GM19035 (cell line): ENCODE data around the gene RERE.

Experiments
- ATAC-seq: cut with Tn5 transposase; IDR thresholded peaks from one replicate; pipeline ENCODE4 v1.9.1; 2021; ENCODE audit not compliant: unreplicated experiment

Gene RERE

GRCh38 chr1:8374356-8374755 lies 443.1 kb downstream of the RERE start:
- ATAC-seq = no peak

GRCh38 chr1:8373581-8374241 lies 443.7 kb downstream of the RERE start:
- ATAC-seq = no peak

GRCh38 chr1:8373125-8373524 lies 444.3 kb downstream of the RERE start:
- ATAC-seq = no peak

GRCh38 chr1:8371372-8371991 lies 446.0 kb downstream of the RERE start:
- ATAC-seq = no peak

GRCh38 chr1:8370905-8371315 lies 446.5 kb downstream of the RERE start:
- no peak for ATAC-seq

- no peak for ATAC-seq
Measured at GRCh38 chr1:8370046-8370881, 447.2 kb downstream of the RERE start.

GRCh38 chr1:8368956-8369639 lies 448.3 kb downstream of the RERE start:
- ATAC-seq = no peak

- no peak for ATAC-seq
Measured at GRCh38 chr1:8367571-8368194, 449.8 kb downstream of the RERE start.

- no peak for ATAC-seq
Measured at GRCh38 chr1:8365661-8366362, 451.6 kb downstream of the RERE start.

- no peak for ATAC-seq
Measured at GRCh38 chr1:8364528-8365442, 452.7 kb downstream of the RERE start.

GRCh38 chr1:8363767-8364301 lies 453.6 kb downstream of the RERE start:
- ATAC-seq = no peak

- ATAC-seq = no peak
Measured at GRCh38 chr1:8363186-8363766, 454.2 kb downstream of the RERE start.

GRCh38 chr1:8362701-8363101 lies 454.7 kb downstream of the RERE start:
- ATAC-seq = no peak

GRCh38 chr1:8361198-8361849 lies 456.1 kb downstream of the RERE start:
- ATAC-seq = no peak

GRCh38 chr1:8360493-8361197 lies 456.8 kb downstream of the RERE start:
- no peak for ATAC-seq

- ATAC-seq = no peak
Measured at GRCh38 chr1:8359617-8360481, 457.6 kb downstream of the RERE start.
